Liver (tissue), 9 donors: ENCODE results near the gene NUDT22. TPM values are rescaled to one million over a fixed set of nuclear protein-coding genes. Genes with fewer than 3 reads are reported as not detected.

Experiments
- DNase-seq: peaks from one replicate; pipeline ENCODE4 v3.0.0-alpha.2; 2017; ENCODE audit warnings: low spot score
- H3K27ac ChIP-seq, 2 donors: one replicate each; pipeline ENCODE4 v1.7.0; 2013; ENCODE audit warnings: inconsistent platforms in 2 of 2, low read length in 2 of 2, control low read depth in 1 of 2, low read depth in 1 of 2, mild to moderate bottlenecking in 1 of 2
- H3K27me3 ChIP-seq, 4 donors: one replicate each; pipeline versions ENCODE4 v1.6.1 to v1.7.0; 2013; ENCODE audit warnings: low read length in 3 of 4, inconsistent platforms in 1 of 4, mild to moderate bottlenecking in 1 of 4, moderate library complexity in 1 of 4; ENCODE audit not compliant: control insufficient read depth in 4 of 4, insufficient read depth in 4 of 4
- H3K36me3 ChIP-seq, 4 donors: one replicate each; pipeline versions ENCODE4 v1.6.1 to v1.7.0; 2013; ENCODE audit warnings: low read length in 3 of 4, mild to moderate bottlenecking in 3 of 4, low read depth in 1 of 4, moderate library complexity in 1 of 4; ENCODE audit not compliant: control insufficient read depth in 4 of 4, insufficient read depth in 3 of 4
- H3K4me1 ChIP-seq, 4 donors: one replicate each; pipeline versions ENCODE4 v1.6.1 to v1.7.0; 2013; ENCODE audit warnings: low read length in 3 of 4, mild to moderate bottlenecking in 3 of 4, moderate library complexity in 1 of 4; ENCODE audit not compliant: control insufficient read depth in 4 of 4, insufficient read depth in 4 of 4
- H3K4me3 ChIP-seq, 3 donors: one replicate each; pipeline versions ENCODE4 v1.6.1 to v1.7.0; 2013; ENCODE audit warnings: low read length in 3 of 3, control low read depth in 1 of 3, low read depth in 1 of 3, mild to moderate bottlenecking in 1 of 3
- H3K9ac ChIP-seq, 2 donors: one replicate each; pipeline ENCODE4 v1.7.0; 2013; ENCODE audit warnings: low read length in 2 of 2, mild to moderate bottlenecking in 2 of 2, moderate library complexity in 2 of 2, control low read depth in 1 of 2, low read depth in 1 of 2
- H3K9me3 ChIP-seq, 4 donors: one replicate each; pipeline versions ENCODE4 v1.6.1 to v1.7.0; 2013; ENCODE audit warnings: low read length in 3 of 4; ENCODE audit not compliant: control insufficient read depth in 4 of 4
- EGR1 ChIP-seq, 2 donors: IDR thresholded peaks; 2 replicates each; pipeline ENCODE4 v1.6.1; 2016 to 2018; ENCODE audit warnings: antibody characterized with exemption in 2 of 2, low read depth in 2 of 2
- FOXA1 ChIP-seq: IDR thresholded peaks from 2 replicates; pipeline ENCODE4 v1.6.1; 2016; ENCODE audit warnings: antibody characterized with exemption
- FOXA2 ChIP-seq: IDR thresholded peaks from 2 replicates; pipeline ENCODE4 v1.6.1; 2016; ENCODE audit warnings: antibody characterized with exemption
- GABPA ChIP-seq, 2 donors: IDR thresholded peaks in 1 of 2; conservative IDR thresholded peaks in 1 of 2; 2 replicates each; pipeline ENCODE4 v1.6.1; 2016; ENCODE audit warnings: antibody characterized with exemption in 2 of 2, mild to moderate bottlenecking in 1 of 2, moderate library complexity in 1 of 2
- HNF4A ChIP-seq, 2 donors: conservative IDR thresholded peaks; 2 replicates each; pipeline ENCODE4 v1.6.1; 2016; ENCODE audit warnings: antibody characterized with exemption in 2 of 2, mild to moderate bottlenecking in 2 of 2
- HNF4G ChIP-seq: IDR thresholded peaks from 2 replicates; pipeline ENCODE4 v1.6.1; 2016; ENCODE audit warnings: antibody characterized with exemption
- JUND ChIP-seq, 2 donors: IDR thresholded peaks; 2 replicates each; pipeline ENCODE4 v1.6.1; 2016; ENCODE audit warnings: antibody characterized with exemption in 2 of 2
- NR2F2 ChIP-seq: IDR thresholded peaks from 2 replicates; pipeline ENCODE4 v1.6.1; 2016; ENCODE audit warnings: antibody characterized with exemption
- RAD21 ChIP-seq, 2 donors: IDR thresholded peaks; 2 replicates each; pipeline ENCODE4 v1.6.1; 2016; ENCODE audit warnings: antibody characterized with exemption in 2 of 2, mild to moderate bottlenecking in 2 of 2
- RXRA ChIP-seq, 2 donors: IDR thresholded peaks; 2 replicates each; pipeline ENCODE4 v1.6.1; 2017 to 2018; ENCODE audit warnings: antibody characterized with exemption in 2 of 2, mild to moderate bottlenecking in 1 of 2
- SP1 ChIP-seq: IDR thresholded peaks from 2 replicates; pipeline ENCODE4 v1.6.1; 2018; ENCODE audit warnings: antibody characterized with exemption, mild to moderate bottlenecking
- TAF1 ChIP-seq: conservative IDR thresholded peaks from 2 replicates; pipeline ENCODE4 v1.6.1; 2016; ENCODE audit warnings: antibody characterized with exemption, mild to moderate bottlenecking
- YY1 ChIP-seq: IDR thresholded peaks from 2 replicates; pipeline ENCODE4 v1.6.1; 2016; ENCODE audit warnings: antibody characterized with exemption, mild to moderate bottlenecking
- WGBS: extraction: QIAGEN DNeasy Blood & Tissue Kit; methylation state at CpG from one replicate; pipeline ENCODE4 v1.1.7; 2013; 5-methylcytosine and 5-hydroxymethylcytosine counted together
- polyA plus RNA-seq, 2 donors: library from polyadenylated mRNA; stranded (reverse) in 1 of 2; unstranded in 1 of 2; fragments of 200-250 nt in 1 of 2; fragments of >200 nt in 1 of 2; fragmentation: Nextera tagmentation in 1 of 2; extraction: Ambion mirVana in 1 of 2; gene quantifications; one replicate each; pipeline versions ENCODE4 v1.2.1 to v1.2.3, GENCODE V29; 2013 to 2015
- total RNA-seq, 2 donors: library from RNA; depleted of rRNA; stranded (reverse); fragments of >200 nt; gene quantifications; one replicate each; pipeline ENCODE4 v1.2.3, GENCODE V29; 2014
- TF ChIP-seq, protein P1 (sequence below): fragments of 150-350 bp; IDR thresholded peaks from 2 replicates; pipeline ENCODE4 v1.5.1; 2017; ENCODE audit warnings: improper control_type of control experiment, low read depth, low read length; ENCODE audit not compliant: missing input control
- TF ChIP-seq, protein P2 (sequence below): IDR thresholded peaks from 2 replicates; pipeline ENCODE4 v1.6.1; 2016; ENCODE audit warnings: antibody characterized with exemption
- TF ChIP-seq, protein P3 (sequence below): IDR thresholded peaks from 2 replicates; pipeline ENCODE4 v1.6.1; 2016; ENCODE audit warnings: antibody characterized with exemption
- TF ChIP-seq, protein P4 (sequence below): IDR thresholded peaks from 2 replicates; pipeline ENCODE4 v1.6.1; 2016; ENCODE audit warnings: antibody characterized with exemption
- donor health status: healthy.
- donor health status: healthy.
- donor health status: healthy.
- donor health status: healthy.
- donor health status: healthy.

NUDT22 gene
- total and polyA plus RNA-seq, 4 donors: 20.0 to 47.8 (median 41.2) TPM

DNA sequence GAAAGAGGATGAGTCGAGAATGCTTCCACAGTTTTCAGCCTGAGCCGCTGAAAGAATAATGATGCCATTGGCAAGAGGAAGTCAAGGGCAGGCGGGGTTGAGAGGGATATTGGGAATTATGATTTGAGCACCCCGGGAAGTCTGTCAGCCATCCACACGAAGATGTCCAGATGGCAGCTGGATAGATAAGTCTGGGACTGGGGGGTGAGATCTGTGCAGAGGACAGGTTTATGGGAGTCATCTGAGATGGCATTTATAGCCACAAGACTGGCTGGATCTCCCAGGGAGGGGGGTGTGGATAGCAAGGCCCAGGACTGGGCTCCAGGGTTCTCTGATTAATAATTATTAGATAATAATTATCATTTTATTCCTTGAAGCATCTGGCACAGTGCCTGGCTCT, 45.2 kb upstream of the NUDT22 start (continued):
- TF ChIP-seq, protein P1, sequence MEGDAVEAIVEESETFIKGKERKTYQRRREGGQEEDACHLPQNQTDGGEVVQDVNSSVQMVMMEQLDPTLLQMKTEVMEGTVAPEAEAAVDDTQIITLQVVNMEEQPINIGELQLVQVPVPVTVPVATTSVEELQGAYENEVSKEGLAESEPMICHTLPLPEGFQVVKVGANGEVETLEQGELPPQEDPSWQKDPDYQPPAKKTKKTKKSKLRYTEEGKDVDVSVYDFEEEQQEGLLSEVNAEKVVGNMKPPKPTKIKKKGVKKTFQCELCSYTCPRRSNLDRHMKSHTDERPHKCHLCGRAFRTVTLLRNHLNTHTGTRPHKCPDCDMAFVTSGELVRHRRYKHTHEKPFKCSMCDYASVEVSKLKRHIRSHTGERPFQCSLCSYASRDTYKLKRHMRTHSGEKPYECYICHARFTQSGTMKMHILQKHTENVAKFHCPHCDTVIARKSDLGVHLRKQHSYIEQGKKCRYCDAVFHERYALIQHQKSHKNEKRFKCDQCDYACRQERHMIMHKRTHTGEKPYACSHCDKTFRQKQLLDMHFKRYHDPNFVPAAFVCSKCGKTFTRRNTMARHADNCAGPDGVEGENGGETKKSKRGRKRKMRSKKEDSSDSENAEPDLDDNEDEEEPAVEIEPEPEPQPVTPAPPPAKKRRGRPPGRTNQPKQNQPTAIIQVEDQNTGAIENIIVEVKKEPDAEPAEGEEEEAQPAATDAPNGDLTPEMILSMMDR: no peak
- TF ChIP-seq, protein P2, sequence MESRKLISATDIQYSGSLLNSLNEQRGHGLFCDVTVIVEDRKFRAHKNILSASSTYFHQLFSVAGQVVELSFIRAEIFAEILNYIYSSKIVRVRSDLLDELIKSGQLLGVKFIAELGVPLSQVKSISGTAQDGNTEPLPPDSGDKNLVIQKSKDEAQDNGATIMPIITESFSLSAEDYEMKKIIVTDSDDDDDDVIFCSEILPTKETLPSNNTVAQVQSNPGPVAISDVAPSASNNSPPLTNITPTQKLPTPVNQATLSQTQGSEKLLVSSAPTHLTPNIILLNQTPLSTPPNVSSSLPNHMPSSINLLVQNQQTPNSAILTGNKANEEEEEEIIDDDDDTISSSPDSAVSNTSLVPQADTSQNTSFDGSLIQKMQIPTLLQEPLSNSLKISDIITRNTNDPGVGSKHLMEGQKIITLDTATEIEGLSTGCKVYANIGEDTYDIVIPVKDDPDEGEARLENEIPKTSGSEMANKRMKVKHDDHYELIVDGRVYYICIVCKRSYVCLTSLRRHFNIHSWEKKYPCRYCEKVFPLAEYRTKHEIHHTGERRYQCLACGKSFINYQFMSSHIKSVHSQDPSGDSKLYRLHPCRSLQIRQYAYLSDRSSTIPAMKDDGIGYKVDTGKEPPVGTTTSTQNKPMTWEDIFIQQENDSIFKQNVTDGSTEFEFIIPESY: no peak
- TF ChIP-seq, protein P3, sequence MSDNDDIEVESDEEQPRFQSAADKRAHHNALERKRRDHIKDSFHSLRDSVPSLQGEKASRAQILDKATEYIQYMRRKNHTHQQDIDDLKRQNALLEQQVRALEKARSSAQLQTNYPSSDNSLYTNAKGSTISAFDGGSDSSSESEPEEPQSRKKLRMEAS: no peak
- no peak for TF ChIP-seq YY1
- TF ChIP-seq FOXA2: no peak

DNA sequence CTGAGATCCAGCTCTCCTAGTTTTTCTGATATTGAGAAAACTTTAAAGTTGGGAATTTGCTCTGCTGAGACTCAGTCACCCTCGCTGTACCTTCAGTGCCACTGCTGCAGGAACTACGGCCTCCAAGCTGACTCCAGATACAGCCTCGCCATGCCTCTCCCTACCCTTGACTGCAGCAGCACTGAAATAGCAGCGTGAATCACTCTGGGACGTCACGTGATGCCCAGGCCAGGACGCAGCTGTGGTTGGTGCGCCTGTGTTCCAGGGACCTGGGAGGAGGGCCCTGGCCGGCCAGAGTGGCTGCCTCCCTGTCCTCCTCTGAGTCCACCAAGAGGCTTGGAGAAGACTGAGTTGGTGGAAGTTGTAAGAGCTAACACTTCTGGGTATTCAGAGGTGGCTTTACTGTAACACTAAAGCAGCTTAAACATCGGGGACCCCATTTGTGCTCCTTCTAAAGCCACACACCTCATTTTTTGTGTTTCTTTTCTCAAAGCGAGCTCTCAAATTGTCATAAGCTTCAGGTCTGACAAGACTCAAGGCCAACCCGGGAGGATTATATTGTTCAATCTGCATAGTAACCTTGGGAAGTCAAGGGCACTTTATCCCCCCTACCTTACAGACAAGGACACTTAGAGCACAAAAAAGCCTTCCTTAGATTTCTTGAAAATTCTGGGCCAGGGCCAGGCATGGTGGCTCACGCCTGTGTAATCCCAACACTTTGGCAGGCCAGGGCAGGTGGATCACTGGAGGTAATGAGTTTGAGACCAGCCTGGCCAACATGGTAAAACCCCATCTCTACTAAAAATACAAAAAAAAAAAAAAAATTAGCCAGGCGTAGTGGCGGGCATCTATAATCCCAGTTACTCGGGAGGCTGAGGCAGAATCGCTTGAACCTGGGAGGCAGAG, 44.3 kb upstream of the NUDT22 start:
- Histone ChIP-seq H3K9me3 (no peaks in the 10 kb centered on the region), H3K9ac (no peak overlapping the region), H3K27me3 (no peaks in the 10 kb centered on the region), H3K27ac (peak overlapping the region in 1 of 2 donors; percentile 2), H3K36me3 (no peaks in the 10 kb centered on the region), H3K4me3 (no peak overlapping the region), H3K4me1 (peaks cover 2 to 13% (median 8%) of the 10 kb centered on the region in 4 donors)
- WGBS: 67% methylated on average over 17 of the region's 17 CpGs
- TF ChIP-seq JUND (IDR thresholded peaks at IDR 0.05) (peak; percentile 10 to 48), HNF4A (conservative IDR thresholded peaks at IDR 0.05) (no peak), SP1 (no peak)
- peak; percentile 51 for DNase-seq

DNA sequence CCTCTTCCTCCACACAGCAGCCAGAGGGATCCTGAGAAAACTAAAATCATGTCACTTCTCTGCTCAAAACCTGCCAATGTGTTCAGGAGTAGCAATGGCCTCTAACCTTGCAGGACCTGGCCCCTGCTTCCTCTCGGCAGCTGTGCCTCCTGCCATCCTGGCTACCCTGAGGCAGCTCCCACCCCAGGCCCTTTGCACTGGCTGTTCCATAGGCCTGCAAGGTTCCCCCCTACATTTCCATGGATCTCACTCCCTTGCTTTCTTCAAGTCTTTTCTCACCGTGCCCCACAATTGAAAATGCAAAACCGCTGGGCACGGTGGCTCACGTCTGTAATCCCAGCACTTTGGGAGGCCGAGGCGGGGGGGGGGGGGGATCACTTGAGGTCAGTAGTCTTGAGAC, 42.2 kb upstream of the NUDT22 start:
- no peak for DNase-seq
- no peaks in the 10 kb centered on the region for H3K36me3 ChIP-seq
- WGBS: 94% methylated on average over 7 of the region's 7 CpGs
- H3K9me3 ChIP-seq: no peaks in the 10 kb centered on the region
- no peak overlapping the region for H3K27ac ChIP-seq
- no peaks in the 10 kb centered on the region for H3K27me3 ChIP-seq
- TF ChIP-seq, protein P4, sequence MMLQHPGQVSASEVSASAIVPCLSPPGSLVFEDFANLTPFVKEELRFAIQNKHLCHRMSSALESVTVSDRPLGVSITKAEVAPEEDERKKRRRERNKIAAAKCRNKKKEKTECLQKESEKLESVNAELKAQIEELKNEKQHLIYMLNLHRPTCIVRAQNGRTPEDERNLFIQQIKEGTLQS: no peak
- no peak for TF ChIP-seq JUND (IDR thresholded peaks at IDR 0.05)
- no peak for TF ChIP-seq NR2F2
- TF ChIP-seq TAF1: no peak
- no peak for TF ChIP-seq HNF4A (conservative IDR thresholded peaks at IDR 0.05)
- no peak for TF ChIP-seq YY1
- TF ChIP-seq, protein P3: no peak
- TF ChIP-seq RAD21 (IDR thresholded peaks at IDR 0.05): no peak
- TF ChIP-seq RXRA (IDR thresholded peaks at IDR 0.05): no peak
- TF ChIP-seq GABPA (IDR thresholded peaks at IDR 0.05 in 1 of 2, conservative IDR thresholded peaks at IDR 0.05 in 1 of 2): no peak
- no peak for TF ChIP-seq FOXA2
- no peak for TF ChIP-seq FOXA1
- TF ChIP-seq, protein P2: no peak
- no peak for TF ChIP-seq SP1
- TF ChIP-seq EGR1 (IDR thresholded peaks at IDR 0.05; ENCODE audit: low read depth in 2 of 2): no peak
- TF ChIP-seq HNF4G: no peak
- H3K4me3 ChIP-seq: no peak overlapping the region
- H3K9ac ChIP-seq: no peak overlapping the region
- H3K4me1 ChIP-seq: peaks cover 2 to 15% (median 11%) of the 10 kb centered on the region in 4 donors
